Peyer's patch (tissue), 4 donors: ENCODE measurements around the gene RAB31. TPM values are rescaled to one million over a fixed set of nuclear protein-coding genes. Genes with fewer than 3 reads are reported as not detected.
A peak's percentile ranks its signal among the peaks of the same experiment; 100 is the strongest.

Experiments used
- DNase-seq, 3 donors: peaks; one replicate each; pipeline ENCODE4 v3.0.0-alpha.2; 2017 to 2019
- H3K27ac ChIP-seq, 4 donors: fragments of 200-600 bp; sonication (generic); one replicate each; pipeline ENCODE4 v1.5.1; 2016 to 2019
- H3K27me3 ChIP-seq, 2 donors: fragments of 200-600 bp; sonication (generic); one replicate each; pipeline ENCODE4 v1.5.1; 2019
- H3K36me3 ChIP-seq, 3 donors: fragments of 200-600 bp; sonication (generic); one replicate each; pipeline ENCODE4 v1.5.1; 2016 to 2019
- H3K4me1 ChIP-seq, 4 donors: fragments of 200-600 bp; sonication (generic); one replicate each; pipeline ENCODE4 v1.5.1; 2016 to 2019
- H3K4me3 ChIP-seq, 4 donors: fragments of 200-600 bp; sonication (generic); 1 replicate in 3 of 4; 2 replicates in 1 of 4; pipeline ENCODE4 v1.5.1; 2016 to 2019; ENCODE audit warnings: mild to moderate bottlenecking in 1 of 4
- H3K9me3 ChIP-seq, 4 donors: fragments of 200-600 bp; sonication (generic); one replicate each; pipeline ENCODE4 v1.5.1; 2016 to 2019; ENCODE audit warnings: mild to moderate bottlenecking in 1 of 4
- POLR2A ChIP-seq, 2 donors: fragments of 450-650 bp; IDR thresholded peaks; one replicate each; pipeline ENCODE4 v1.5.1; 2017; ENCODE audit warnings: antibody characterized with exemption in 2 of 2, mild to moderate bottlenecking in 2 of 2, moderate library complexity in 2 of 2
- total RNA-seq, 4 donors: library from RNA; depleted of rRNA; stranded (reverse); fragments of >200 nt; gene quantifications; one replicate each; pipeline ENCODE4 v1.1.0, GENCODE V29; 2016
- TF ChIP-seq, protein P1 (sequence below), 6 experiments: fragments of 450-650 bp in 4 of 6; fragments of 200-600 bp in 2 of 6; sonication (generic) in 1 of 6; IDR thresholded peaks; one replicate each; pipeline ENCODE4 v1.5.1; 2017 to 2019; ENCODE audit warnings: antibody characterized with exemption in 6 of 6, mild to moderate bottlenecking in 3 of 6, moderate library complexity in 1 of 6

RAB31 gene
- total RNA-seq, 4 donors from 2014 or later: 6.2 to 66.8 (median 17.7) TPM

- Histone ChIP-seq H3K4me1 (peaks cover 0 to 31% (median 0%) of the 10 kb centered on the region in 4 donors), H3K27ac (no peak overlapping the region), H3K4me3 (no peak overlapping the region), H3K9me3 (no peaks in the 10 kb centered on the region), H3K27me3 (no peaks in the 10 kb centered on the region), H3K36me3 (no peaks in the 10 kb centered on the region)
- DNase-seq: no peak
- TF ChIP-seq, protein P1, sequence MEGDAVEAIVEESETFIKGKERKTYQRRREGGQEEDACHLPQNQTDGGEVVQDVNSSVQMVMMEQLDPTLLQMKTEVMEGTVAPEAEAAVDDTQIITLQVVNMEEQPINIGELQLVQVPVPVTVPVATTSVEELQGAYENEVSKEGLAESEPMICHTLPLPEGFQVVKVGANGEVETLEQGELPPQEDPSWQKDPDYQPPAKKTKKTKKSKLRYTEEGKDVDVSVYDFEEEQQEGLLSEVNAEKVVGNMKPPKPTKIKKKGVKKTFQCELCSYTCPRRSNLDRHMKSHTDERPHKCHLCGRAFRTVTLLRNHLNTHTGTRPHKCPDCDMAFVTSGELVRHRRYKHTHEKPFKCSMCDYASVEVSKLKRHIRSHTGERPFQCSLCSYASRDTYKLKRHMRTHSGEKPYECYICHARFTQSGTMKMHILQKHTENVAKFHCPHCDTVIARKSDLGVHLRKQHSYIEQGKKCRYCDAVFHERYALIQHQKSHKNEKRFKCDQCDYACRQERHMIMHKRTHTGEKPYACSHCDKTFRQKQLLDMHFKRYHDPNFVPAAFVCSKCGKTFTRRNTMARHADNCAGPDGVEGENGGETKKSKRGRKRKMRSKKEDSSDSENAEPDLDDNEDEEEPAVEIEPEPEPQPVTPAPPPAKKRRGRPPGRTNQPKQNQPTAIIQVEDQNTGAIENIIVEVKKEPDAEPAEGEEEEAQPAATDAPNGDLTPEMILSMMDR (IDR thresholded peaks at IDR 0.05): no peak
- TF ChIP-seq POLR2A (IDR thresholded peaks at IDR 0.05): no peak
Observed at GRCh38 chr18:9740071-9740470, 32.0 kb downstream of the RAB31 start.

GRCh38 chr18:9741406-9741792 lies 33.3 kb downstream of the RAB31 start:
- DNase-seq: no peak
- Histone ChIP-seq H3K27ac (no peak overlapping the region), H3K4me3 (no peak overlapping the region), H3K36me3 (no peaks in the 10 kb centered on the region), H3K27me3 (no peaks in the 10 kb centered on the region), H3K9me3 (no peaks in the 10 kb centered on the region), H3K4me1 (peaks cover 0 to 27% (median 0%) of the 10 kb centered on the region in 4 donors)
- TF ChIP-seq, protein P1 (IDR thresholded peaks at IDR 0.05): no peak
- no peak for TF ChIP-seq POLR2A (IDR thresholded peaks at IDR 0.05)

GRCh38 chr18:9741793-9742523 lies 33.9 kb downstream of the RAB31 start:
- Histone ChIP-seq H3K4me3 (no peak overlapping the region), H3K27ac (peak overlapping the region in 1 of 4 donors; percentile 9), H3K36me3 (no peaks in the 10 kb centered on the region), H3K27me3 (no peaks in the 10 kb centered on the region), H3K4me1 (peaks cover 0 to 21% (median 0%) of the 10 kb centered on the region in 4 donors), H3K9me3 (no peaks in the 10 kb centered on the region)
- TF ChIP-seq, protein P1 (IDR thresholded peaks at IDR 0.05): no peak
- no peak for TF ChIP-seq POLR2A (IDR thresholded peaks at IDR 0.05)
- peak in 1 of 3 donors; percentile 46 for DNase-seq

GRCh38 chr18:9742524-9743131 lies 34.5 kb downstream of the RAB31 start:
- Histone ChIP-seq H3K9me3 (no peaks in the 10 kb centered on the region), H3K27me3 (no peaks in the 10 kb centered on the region), H3K27ac (peak overlapping the region in 1 of 4 donors; percentile 9), H3K4me1 (peaks cover 0 to 17% (median 0%) of the 10 kb centered on the region in 4 donors), H3K36me3 (no peaks in the 10 kb centered on the region), H3K4me3 (no peak overlapping the region)
- TF ChIP-seq POLR2A (IDR thresholded peaks at IDR 0.05): no peak
- TF ChIP-seq, protein P1 (IDR thresholded peaks at IDR 0.05): no peak
- DNase-seq: no peak

GRCh38 chr18:9743200-9744016 lies 35.3 kb downstream of the RAB31 start:
- no peak for TF ChIP-seq POLR2A (IDR thresholded peaks at IDR 0.05)
- TF ChIP-seq, protein P1 (IDR thresholded peaks at IDR 0.05): no peak
- no peak overlapping the region for H3K4me3 ChIP-seq
- no peak overlapping the region for H3K27ac ChIP-seq

More at GRCh38 chr18:9743200-9744016, 35.3 kb downstream of the RAB31 start:
- H3K36me3 ChIP-seq: no peaks in the 10 kb centered on the region
- no peak for DNase-seq
- no peaks in the 10 kb centered on the region for H3K9me3 ChIP-seq
- no peaks in the 10 kb centered on the region for H3K27me3 ChIP-seq
- peaks cover 0 to 12% (median 0%) of the 10 kb centered on the region in 4 donors for H3K4me1 ChIP-seq
